Upper lobe of left lung (tissue), 6 donors: ENCODE data around the gene FAM20B. TPM values are rescaled to one million over a fixed set of nuclear protein-coding genes. Genes with fewer than 3 reads are reported as not detected.

Source experiments
- ATAC-seq, 2 donors: fragments of 200-7000 bp; cut with Tn5 transposase; one replicate each; pipeline ENCODE4 v1.9.1; 2022; ENCODE audit warnings: mild to moderate bottlenecking in 2 of 2, moderate library complexity in 2 of 2; ENCODE audit not compliant: low FRiP score in 2 of 2
- DNase-seq, 2 donors: peaks; one replicate each; pipeline ENCODE4 v3.0.0-alpha.2; 2019 to 2020
- H3K27ac ChIP-seq, 4 donors: fragments of 200-600 bp; sonication (generic); one replicate each; pipeline ENCODE4 v1.5.1; 2016 to 2019
- H3K27me3 ChIP-seq, 4 donors: fragments of 200-600 bp; sonication (generic); one replicate each; pipeline ENCODE4 v1.5.1; 2017 to 2019
- H3K36me3 ChIP-seq, 4 donors: fragments of 200-600 bp; sonication (generic); one replicate each; pipeline ENCODE4 v1.5.1; 2016 to 2019
- H3K4me1 ChIP-seq, 4 donors: fragments of 200-600 bp; sonication (generic); one replicate each; pipeline ENCODE4 v1.5.1; 2018 to 2019
- H3K4me3 ChIP-seq, 4 donors: fragments of 200-600 bp; sonication (generic); one replicate each; pipeline ENCODE4 v1.5.1; 2017 to 2019; ENCODE audit warnings: mild to moderate bottlenecking in 2 of 4, moderate library complexity in 1 of 4
- H3K9me3 ChIP-seq, 4 donors: fragments of 200-600 bp; sonication (generic); one replicate each; pipeline ENCODE4 v1.5.1; 2018 to 2019
- EP300 ChIP-seq, 4 donors: sonication (generic); formaldehyde crosslinking; IDR thresholded peaks; one replicate each; pipeline ENCODE4 v1.5.1; 2017; ENCODE audit warnings: antibody characterized with exemption in 4 of 4, control low read depth in 2 of 4
- POLR2A ChIP-seq, 4 donors: fragments of 450-650 bp; IDR thresholded peaks; one replicate each; pipeline ENCODE4 v1.5.1; 2016 to 2017; ENCODE audit warnings: antibody characterized with exemption in 4 of 4, mild to moderate bottlenecking in 2 of 4
- POLR2AphosphoS5 ChIP-seq, 2 donors: sonication (generic); formaldehyde crosslinking; IDR thresholded peaks; one replicate each; pipeline ENCODE4 v1.5.1; 2017; ENCODE audit warnings: antibody characterized with exemption in 2 of 2
- WGBS, 2 donors: methylation state at CpG; one replicate each; pipeline ENCODE4 v1.1.5; 2017 to 2018; 5-methylcytosine and 5-hydroxymethylcytosine counted together
- total RNA-seq, 6 donors: library from RNA; depleted of rRNA in 4 of 6; stranded (reverse); fragments of >200 nt in 4 of 6; gene quantifications; one replicate each; pipeline versions ENCODE4 v1.1.0 to v1.2.1, GENCODE V29; 2016 to 2021
- TF ChIP-seq, protein P1 (sequence below), 6 experiments: fragments of 450-650 bp in 4 of 6; fragments of 200-600 bp in 2 of 6; sonication (generic) in 2 of 6; IDR thresholded peaks; one replicate each; pipeline ENCODE4 v1.5.1; 2016 to 2019; ENCODE audit warnings: antibody characterized with exemption in 6 of 6
- donor health status: DM: no; HTN: no; CAD: no; lungs with moderate emphysema.
- donor health status: DM: no; HTN: yes; CAD: no; lungs with severe emphysema.

FAM20B gene
- total RNA-seq, 6 donors from 2014 or later: 7.3 to 41.7 (median 24.9) TPM

- DNase-seq (peak in 1 of 2 donors; percentile 54), ATAC-seq (no peak)
- no peaks in the 10 kb centered on the region for H3K9me3 ChIP-seq
- peaks cover 18 to 80% (median 44%) of the 10 kb centered on the region in 4 donors for H3K36me3 ChIP-seq
- H3K27me3 ChIP-seq: no peaks in the 10 kb centered on the region
- H3K4me3 ChIP-seq: no peak overlapping the region
- WGBS, 2 donors: 70 to 84% methylated on average over 5 of the region's 5 CpGs
- no peak for TF ChIP-seq EP300 (IDR thresholded peaks at IDR 0.05)
- TF ChIP-seq, protein P1, sequence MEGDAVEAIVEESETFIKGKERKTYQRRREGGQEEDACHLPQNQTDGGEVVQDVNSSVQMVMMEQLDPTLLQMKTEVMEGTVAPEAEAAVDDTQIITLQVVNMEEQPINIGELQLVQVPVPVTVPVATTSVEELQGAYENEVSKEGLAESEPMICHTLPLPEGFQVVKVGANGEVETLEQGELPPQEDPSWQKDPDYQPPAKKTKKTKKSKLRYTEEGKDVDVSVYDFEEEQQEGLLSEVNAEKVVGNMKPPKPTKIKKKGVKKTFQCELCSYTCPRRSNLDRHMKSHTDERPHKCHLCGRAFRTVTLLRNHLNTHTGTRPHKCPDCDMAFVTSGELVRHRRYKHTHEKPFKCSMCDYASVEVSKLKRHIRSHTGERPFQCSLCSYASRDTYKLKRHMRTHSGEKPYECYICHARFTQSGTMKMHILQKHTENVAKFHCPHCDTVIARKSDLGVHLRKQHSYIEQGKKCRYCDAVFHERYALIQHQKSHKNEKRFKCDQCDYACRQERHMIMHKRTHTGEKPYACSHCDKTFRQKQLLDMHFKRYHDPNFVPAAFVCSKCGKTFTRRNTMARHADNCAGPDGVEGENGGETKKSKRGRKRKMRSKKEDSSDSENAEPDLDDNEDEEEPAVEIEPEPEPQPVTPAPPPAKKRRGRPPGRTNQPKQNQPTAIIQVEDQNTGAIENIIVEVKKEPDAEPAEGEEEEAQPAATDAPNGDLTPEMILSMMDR (IDR thresholded peaks at IDR 0.05): no peak
- no peak for TF ChIP-seq POLR2A (IDR thresholded peaks at IDR 0.05)
- TF ChIP-seq POLR2AphosphoS5 (IDR thresholded peaks at IDR 0.05): no peak
- H3K4me1 ChIP-seq: peaks cover 9 to 23% (median 16%) of the 10 kb centered on the region in 4 donors
- H3K27ac ChIP-seq: peak overlapping the region in 3 of 4 donors; percentile 26 to 53 (median 49)
Measured at GRCh38 chr1:179094818-179095217, 69.1 kb downstream of the FAM20B start.

GRCh38 chr1:179095377-179095776 is 69.7 kb downstream of the FAM20B start:
- DNase-seq (no peak), ATAC-seq (no peak)
- TF ChIP-seq POLR2AphosphoS5 (IDR thresholded peaks at IDR 0.05) (no peak), POLR2A (IDR thresholded peaks at IDR 0.05) (no peak), EP300 (IDR thresholded peaks at IDR 0.05) (no peak)
- TF ChIP-seq, protein P1 (IDR thresholded peaks at IDR 0.05): no peak
- peaks cover 18 to 74% (median 42%) of the 10 kb centered on the region in 4 donors for H3K36me3 ChIP-seq
- 72 to 84% methylated on average over 4 of the region's 4 CpGs for WGBS, 2 donors
- no peaks in the 10 kb centered on the region for H3K9me3 ChIP-seq
- H3K27ac ChIP-seq: peak overlapping the region in 3 of 4 donors; percentile 26 to 53 (median 49)
- H3K4me1 ChIP-seq: peaks cover 9 to 23% (median 16%) of the 10 kb centered on the region in 4 donors
- no peak overlapping the region for H3K4me3 ChIP-seq
- H3K27me3 ChIP-seq: no peaks in the 10 kb centered on the region

DNA sequence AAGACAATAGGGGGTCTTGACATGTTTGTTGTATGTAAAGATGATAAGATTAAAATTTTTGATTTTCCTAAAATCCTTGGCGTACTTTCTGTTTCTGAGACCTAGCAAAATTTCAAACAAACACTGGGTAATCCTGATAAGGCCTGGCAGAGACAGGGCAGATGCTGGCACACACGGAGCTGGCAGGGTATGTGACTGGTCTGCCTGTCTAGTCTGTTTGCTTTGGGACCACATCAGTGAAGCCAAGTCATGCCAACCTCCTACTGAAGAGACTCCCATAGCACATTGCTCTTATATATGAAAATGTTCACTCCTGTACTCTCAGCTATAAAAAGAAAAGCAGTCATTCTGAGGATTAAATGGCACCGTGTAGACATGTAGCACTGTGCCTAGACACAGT is 70.2 kb downstream of the FAM20B start:
- ATAC-seq: no peak
- Histone ChIP-seq H3K36me3 (peaks cover 18 to 69% (median 42%) of the 10 kb centered on the region in 4 donors), H3K9me3 (no peaks in the 10 kb centered on the region), H3K27me3 (no peaks in the 10 kb centered on the region), H3K4me3 (no peak overlapping the region), H3K4me1 (peaks cover 9 to 21% (median 16%) of the 10 kb centered on the region in 4 donors), H3K27ac (peak overlapping the region in 2 of 4 donors; percentile 49 to 53)
- TF ChIP-seq EP300 (IDR thresholded peaks at IDR 0.05): no peak
- no peak for TF ChIP-seq POLR2AphosphoS5 (IDR thresholded peaks at IDR 0.05)
- TF ChIP-seq, protein P1 (IDR thresholded peaks at IDR 0.05): no peak
- no peak for TF ChIP-seq POLR2A (IDR thresholded peaks at IDR 0.05)
- DNase-seq: no peak
- WGBS, 2 donors: 77 to 91% methylated on average over 3 of the region's 3 CpGs

DNA sequence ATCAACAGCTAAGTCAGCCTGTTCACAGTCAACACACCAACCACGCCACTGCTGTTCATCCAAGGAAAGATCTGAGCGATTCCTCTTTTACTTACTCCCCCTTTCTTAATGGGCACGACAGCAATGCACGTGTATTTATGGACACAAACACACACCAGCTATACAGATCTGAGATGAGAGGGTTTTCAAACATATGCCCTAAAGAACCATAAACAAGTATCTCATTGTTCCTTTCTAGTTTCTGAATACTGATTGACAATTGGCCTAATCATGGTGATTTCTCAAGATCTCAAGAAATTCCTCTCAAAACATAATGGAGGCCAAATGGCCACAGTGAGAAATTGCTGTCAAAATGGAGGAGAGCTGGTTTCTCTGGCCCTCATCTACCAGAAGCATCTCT is 74.2 kb downstream of the FAM20B start:
- WGBS, 2 donors: 96 to 98% methylated on average over 4 of the region's 4 CpGs

More for the DNA sequence above, 74.2 kb downstream of the FAM20B start:
- Histone ChIP-seq H3K27ac (no peak overlapping the region), H3K4me3 (no peak overlapping the region), H3K9me3 (no peaks in the 10 kb centered on the region), H3K36me3 (peaks cover 12 to 37% (median 18%) of the 10 kb centered on the region in 4 donors), H3K4me1 (peaks cover 0 to 7% (median 3%) of the 10 kb centered on the region in 4 donors), H3K27me3 (no peaks in the 10 kb centered on the region)
- ATAC-seq (no peak), DNase-seq (no peak)
- TF ChIP-seq, protein P1 (IDR thresholded peaks at IDR 0.05): no peak
- no peak for TF ChIP-seq EP300 (IDR thresholded peaks at IDR 0.05)
- TF ChIP-seq POLR2A (IDR thresholded peaks at IDR 0.05): no peak
- TF ChIP-seq POLR2AphosphoS5 (IDR thresholded peaks at IDR 0.05): no peak
